HG03159 (cell line): ENCODE results near the gene MAST2.

ENCODE experiments used
- ATAC-seq: cut with Tn5 transposase; IDR thresholded peaks from one replicate; pipeline ENCODE4 v1.9.1; 2021; ENCODE audit warnings: mild to moderate bottlenecking, moderate library complexity; ENCODE audit not compliant: unreplicated experiment

The MAST2 gene

DNA sequence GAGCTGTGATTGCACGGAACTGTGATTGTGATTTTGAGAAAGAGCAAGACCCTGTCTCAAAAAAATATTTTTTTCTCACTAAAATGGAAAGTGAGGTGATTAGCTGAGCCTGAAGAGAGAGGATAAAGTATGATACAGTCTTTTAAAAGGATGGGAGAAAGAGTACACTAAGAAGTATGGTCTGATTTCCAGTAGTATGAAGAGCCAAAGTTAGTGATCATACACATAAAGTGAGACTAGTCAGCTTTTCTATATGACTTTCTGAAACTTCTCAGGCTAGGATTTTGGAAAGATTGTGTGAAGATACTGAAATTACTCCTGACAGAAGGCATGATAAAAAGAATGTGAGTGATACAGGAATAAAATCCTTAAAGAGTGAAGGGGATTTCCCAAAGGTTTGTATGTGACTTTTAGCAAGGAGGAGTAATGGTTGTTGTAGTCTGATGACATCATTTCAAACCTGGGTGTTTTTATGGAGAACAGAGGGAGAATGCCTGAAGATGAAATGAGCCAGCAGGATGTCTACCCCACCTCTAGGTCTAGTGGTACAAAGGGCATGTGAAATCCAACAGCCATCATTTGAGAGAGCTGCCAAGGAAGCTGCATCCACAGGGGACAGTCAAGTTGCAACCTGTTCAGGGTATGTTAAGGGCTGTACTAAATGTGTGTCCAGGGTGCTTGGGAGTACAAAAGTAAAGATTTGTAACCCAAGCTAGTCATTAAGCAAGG is 171.3 kb downstream of the MAST2 start:
- no peak for ATAC-seq

GRCh38 chr1:45976623-45977022 is 173.2 kb downstream of the MAST2 start:
- ATAC-seq: no peak

- ATAC-seq: no peak
These were observed 175.8 kb downstream of the MAST2 start for GRCh38 chr1:45979074-45979777.

- ATAC-seq: no peak
These were observed 176.4 kb downstream of the MAST2 start for GRCh38 chr1:45979778-45980176.

GRCh38 chr1:45982359-45982758 is 178.9 kb downstream of the MAST2 start:
- no peak for ATAC-seq

DNA sequence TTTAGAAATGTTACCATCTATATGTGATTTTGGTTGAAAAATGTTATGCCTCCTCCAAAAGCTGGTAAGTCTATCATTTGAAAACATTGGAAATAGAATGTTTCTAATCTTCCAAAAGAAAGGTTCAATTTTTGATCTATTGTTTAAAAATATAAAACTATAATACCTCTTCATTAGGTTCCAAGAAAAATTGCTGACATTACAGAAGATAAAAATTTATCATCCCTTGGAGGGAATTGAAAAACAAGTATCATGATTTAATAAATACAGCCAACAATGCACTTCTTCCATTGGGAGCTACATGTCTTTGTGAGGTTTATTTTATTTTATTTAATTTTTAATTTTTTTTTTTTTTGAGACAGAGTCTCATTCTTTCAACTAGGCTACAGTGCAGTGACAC is 180.6 kb downstream of the MAST2 start:
- ATAC-seq: no peak

GRCh38 chr1:45987204-45987603 is 183.8 kb downstream of the MAST2 start:
- no peak for ATAC-seq

GRCh38 chr1:45989249-45989648 is 185.8 kb downstream of the MAST2 start:
- ATAC-seq: no peak

GRCh38 chr1:45994423-45994822 is 191.0 kb downstream of the MAST2 start:
- no peak for ATAC-seq

GRCh38 chr1:45995298-45995697 is 191.9 kb downstream of the MAST2 start:
- no peak for ATAC-seq

GRCh38 chr1:45998020-45998617 is 194.7 kb downstream of the MAST2 start:
- ATAC-seq: no peak

- no peak for ATAC-seq
These were observed 196.1 kb downstream of the MAST2 start for GRCh38 chr1:45999507-45999906.

GRCh38 chr1:46001081-46001785 is 197.8 kb downstream of the MAST2 start:
- no peak for ATAC-seq

- no peak for ATAC-seq
These were observed 199.2 kb downstream of the MAST2 start for GRCh38 chr1:46002551-46003150.

DNA sequence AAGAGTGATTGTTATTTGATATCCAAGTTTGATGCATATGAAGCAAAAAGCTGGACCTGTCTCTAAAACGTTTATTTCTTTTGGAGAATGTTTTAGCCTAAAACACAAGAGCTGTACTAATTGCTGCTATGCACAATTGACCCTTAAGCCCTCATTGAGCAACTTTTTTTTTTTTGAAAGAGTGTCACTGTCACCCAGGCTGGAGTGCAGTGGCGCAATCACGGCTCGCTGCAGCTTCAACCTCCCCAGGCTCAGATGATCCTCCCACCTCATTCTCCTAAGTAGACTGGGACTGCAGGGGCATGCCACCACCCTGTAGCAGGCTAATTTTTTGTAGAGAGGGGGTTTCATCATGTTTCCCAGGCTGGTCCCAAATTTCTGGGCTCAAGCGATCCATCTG is 199.9 kb downstream of the MAST2 start:
- ATAC-seq: no peak

GRCh38 chr1:46004492-46004891 is 201.1 kb downstream of the MAST2 start:
- no peak for ATAC-seq

GRCh38 chr1:46005594-46005993 is 202.2 kb downstream of the MAST2 start:
- ATAC-seq: no peak

GRCh38 chr1:46008585-46008984 is 205.2 kb downstream of the MAST2 start:
- no peak for ATAC-seq

DNA sequence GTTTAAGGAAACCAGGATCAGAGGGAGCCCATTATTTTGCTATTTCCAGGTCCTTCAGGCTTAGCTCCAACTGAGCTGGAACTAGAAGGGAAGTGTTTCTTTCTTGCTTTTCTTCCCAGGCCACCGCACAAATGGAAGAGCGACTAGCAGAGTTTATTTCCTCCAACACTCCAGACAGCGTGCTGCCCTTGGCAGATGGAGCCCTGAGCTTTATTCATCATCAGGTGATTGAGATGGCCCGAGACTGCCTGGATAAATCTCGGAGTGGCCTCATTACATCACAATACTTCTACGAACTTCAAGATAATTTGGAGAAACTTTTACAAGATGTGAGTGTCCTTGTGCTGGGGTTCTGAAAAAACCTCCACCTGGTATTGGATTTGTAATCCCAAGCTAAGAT is 207.2 kb downstream of the MAST2 start:
- no peak for ATAC-seq

- ATAC-seq: no peak
These were observed 207.8 kb downstream of the MAST2 start for GRCh38 chr1:46011121-46011695.

DNA sequence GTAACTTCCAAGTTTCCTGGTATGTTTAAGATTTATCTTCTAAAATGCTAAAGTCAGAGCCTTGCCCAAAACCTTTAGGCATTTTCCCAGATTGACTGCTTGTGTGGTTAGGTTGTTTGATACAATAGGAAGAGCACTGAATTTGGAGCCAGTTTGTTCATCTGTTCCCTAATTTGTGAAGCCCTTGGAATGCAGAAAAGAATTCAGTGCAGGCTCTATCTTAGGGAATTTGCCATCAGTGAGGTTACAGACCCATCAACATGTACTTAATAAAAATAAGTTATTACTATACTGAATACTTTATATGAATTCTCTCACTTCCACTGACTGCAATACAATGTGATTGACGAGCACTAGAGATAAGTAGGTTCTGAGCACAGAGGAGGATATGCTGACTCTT is 208.8 kb downstream of the MAST2 start:
- no peak for ATAC-seq
